ENCODE measurements around the gene CDKN1B. TPM values are rescaled to one million over a fixed set of nuclear protein-coding genes. Genes with fewer than 3 reads are reported as not detected.

Gene CDKN1B
- total RNA-seq, 1 donor from 2014 or later, result 49.6 TPM

- Mint-ChIP-seq H3K27me3 (peaks cover 9% of the 10 kb centered on the region), H3K4me3 (no peak overlapping the region), H3K4me1 (ENCODE audit: unreplicated experiment) (no peaks in the 10 kb centered on the region), H3K9me3 (no peaks in the 10 kb centered on the region), H3K36me3 (peaks cover 14% of the 10 kb centered on the region), H3K27ac (no peak overlapping the region)
- DNase-seq (ENCODE audit: extremely low spot score, unreplicated experiment), result no peak
- no peak for TF ChIP-seq CTCF (conservative IDR thresholded peaks at IDR 0.05)
Measured at GRCh38 chr12:12770262-12770661, 53.1 kb downstream of the CDKN1B start.

Small RNA genes lying within 50 kb of the gene (microRNA-seq; reads per million reads assigned to microRNA genes)
- gene MIR613, result not detected

Other genes with a start within 250 kb of the CDKN1B start
- gene DUSP16, start 154.5 kb upstream of the CDKN1B start, total RNA-seq (ENCODE audit: low replicate concordance), result 52.1 and 240 TPM in 2 replicates
- gene CREBL2, start 105.5 kb upstream of the CDKN1B start, total RNA-seq (ENCODE audit: low replicate concordance), result 11.9 and 21.4 TPM in 2 replicates
- 1.6 and 3.6 TPM in 2 replicates for gene GPR19, start 21.2 kb upstream of the CDKN1B start, total RNA-seq (ENCODE audit: low replicate concordance)
- 2.9 and 5.6 TPM in 2 replicates for gene APOLD1, start 68.3 kb downstream of the CDKN1B start, total RNA-seq (ENCODE audit: low replicate concordance)
- gene DDX47, start 96.0 kb downstream of the CDKN1B start, total RNA-seq (ENCODE audit: low replicate concordance), result 73.0 and 142 TPM in 2 replicates
- 152 and 1,119 TPM in 2 replicates for gene GPRC5A, start 174.2 kb downstream of the CDKN1B start, total RNA-seq (ENCODE audit: low replicate concordance)
- 5.5 TPM in 1 of 2 replicates, not detected in the other for gene GPRC5D, start 234.8 kb downstream of the CDKN1B start, total RNA-seq (ENCODE audit: low replicate concordance)

All from type B pancreatic cell (in vitro differentiated cells).